Left ventricle myocardium inferior (tissue), 1 donor: Measurements from ENCODE around the gene PDE1C. TPM values are rescaled to one million over a fixed set of nuclear protein-coding genes. Genes with fewer than 3 reads are reported as not detected.

Experiments used
- DNase-seq: peaks from one replicate; pipeline ENCODE4 v3.0.0-alpha.2; 2020
- H3K27ac ChIP-seq: fragments of 200-600 bp; replicated peaks from 2 replicates; pipeline ENCODE4 v1.8.0; 2021
- H3K27me3 ChIP-seq: fragments of 200-600 bp; 2 replicates; pipeline ENCODE4 v1.8.0; 2021; ENCODE audit warnings: low read depth
- H3K36me3 ChIP-seq: fragments of 200-600 bp; 2 replicates; pipeline ENCODE4 v1.8.0; 2021
- H3K4me1 ChIP-seq: fragments of 200-600 bp; 2 replicates; pipeline ENCODE4 v1.8.0; 2021
- H3K4me3 ChIP-seq: fragments of 200-600 bp; 2 replicates; pipeline ENCODE4 v1.8.0; 2021; ENCODE audit warnings: mild to moderate bottlenecking, moderate library complexity
- H3K9me3 ChIP-seq: fragments of 200-600 bp; replicated peaks from 2 replicates; pipeline ENCODE4 v1.8.0; 2021
- CTCF ChIP-seq: fragments of 200-600 bp; IDR thresholded peaks from 2 replicates; pipeline ENCODE4 v1.8.0; 2021; ENCODE audit warnings: antibody characterized with exemption, mild to moderate bottlenecking, borderline replicate concordance
- intact Hi-C: fragments of 100-400 bp; cut with micrococcal nuclease; formaldehyde crosslinking; loops from one replicate; pipeline ENCODE4 v1.11.0; 2022
- total RNA-seq: library from RNA; stranded (reverse); fragmentation: NEBNext Ultra II Directional; extraction: Animal tissue kit (Norgen Biotek cat#: 25700); gene quantifications from one replicate; pipeline ENCODE4 v1.2.1, GENCODE V29; 2021
- donor health status: DM: no; HTN: yes; CAD: no; lungs with severe emphysema.

The PDE1C gene
- total RNA-seq, 1 donor from 2014 or later: 207 TPM

- no peak overlapping the region for H3K4me3 ChIP-seq
- no peaks in the 10 kb centered on the region for H3K36me3 ChIP-seq
- no peaks in the 10 kb centered on the region for H3K4me1 ChIP-seq
- intact Hi-C loops: no loop called here
- TF ChIP-seq CTCF: no peak
- no peak overlapping the region for H3K27ac ChIP-seq
- no peaks in the 10 kb centered on the region for H3K9me3 ChIP-seq
- H3K27me3 ChIP-seq: no peaks in the 10 kb centered on the region
- DNase-seq: no peak
Measured at GRCh38 chr7:31716355-31716754, 353.9 kb downstream of the PDE1C start.

- intact Hi-C loops: no loop called here
- Histone ChIP-seq H3K9me3 (no peaks in the 10 kb centered on the region), H3K27ac (no peak overlapping the region), H3K36me3 (peaks cover 7% of the 10 kb centered on the region), H3K27me3 (no peaks in the 10 kb centered on the region), H3K4me3 (no peak overlapping the region), H3K4me1 (no peaks in the 10 kb centered on the region)
- TF ChIP-seq CTCF: no peak
- DNase-seq: no peak
Measured at GRCh38 chr7:31710171-31710570, 360.0 kb downstream of the PDE1C start.

- Histone ChIP-seq H3K4me1 (no peaks in the 10 kb centered on the region), H3K27me3 (no peaks in the 10 kb centered on the region), H3K9me3 (no peaks in the 10 kb centered on the region), H3K4me3 (no peak overlapping the region), H3K36me3 (peaks cover 7% of the 10 kb centered on the region), H3K27ac (no peak overlapping the region)
- TF ChIP-seq CTCF: no peak
- no peak for DNase-seq
- intact Hi-C loops: no loop called here
Measured at GRCh38 chr7:31707089-31707488, 363.1 kb downstream of the PDE1C start.

GRCh38 chr7:31705377-31705776, 364.8 kb downstream of the PDE1C start:
- intact Hi-C loops: no loop called here
- no peak overlapping the region for H3K4me3 ChIP-seq
- H3K4me1 ChIP-seq: no peaks in the 10 kb centered on the region
- DNase-seq: no peak
- H3K36me3 ChIP-seq: peaks cover 3% of the 10 kb centered on the region
- H3K27me3 ChIP-seq: no peaks in the 10 kb centered on the region
- TF ChIP-seq CTCF: no peak
- no peaks in the 10 kb centered on the region for H3K9me3 ChIP-seq
- H3K27ac ChIP-seq: no peak overlapping the region

- Histone ChIP-seq H3K4me3 (no peak overlapping the region), H3K27ac (no peak overlapping the region), H3K4me1 (no peaks in the 10 kb centered on the region), H3K9me3 (no peaks in the 10 kb centered on the region), H3K36me3 (no peaks in the 10 kb centered on the region), H3K27me3 (no peaks in the 10 kb centered on the region)
- intact Hi-C loops: no loop called here
- DNase-seq: no peak
- TF ChIP-seq CTCF: no peak
Measured at GRCh38 chr7:31702354-31702753, 367.9 kb downstream of the PDE1C start.
